KOPT-K1 (cell line): ENCODE data around the gene RECK.

Experiments used
- H3K27ac ChIP-seq: fragments of 200-600 bp; sonication (generic); 2 replicates; pipeline ENCODE4 v1.5.1; 2016; ENCODE audit warnings: antibody characterized with exemption, mild to moderate bottlenecking, low read depth, low read length; ENCODE audit not compliant: poor library complexity, severe bottlenecking
- H3K36me3 ChIP-seq: fragments of 200-600 bp; sonication (generic); 2 replicates; pipeline ENCODE4 v1.5.1; 2017; ENCODE audit warnings: antibody characterized with exemption, mild to moderate bottlenecking, low read length, moderate library complexity; ENCODE audit not compliant: insufficient read depth
- H3K9me3 ChIP-seq: fragments of 200-600 bp; sonication (generic); 2 replicates; pipeline ENCODE4 v1.5.1; 2017; ENCODE audit warnings: antibody characterized with exemption, low read length, mild to moderate bottlenecking; ENCODE audit not compliant: insufficient read depth, poor library complexity, severe bottlenecking

The RECK gene

GRCh38 chr9:36018129-36018528, 18.6 kb upstream of the RECK start:
- Histone ChIP-seq H3K9me3 (no peaks in the 10 kb centered on the region), H3K36me3 (no peaks in the 10 kb centered on the region), H3K27ac (no peak overlapping the region)

GRCh38 chr9:36018891-36019720, 17.6 kb upstream of the RECK start:
- Histone ChIP-seq H3K9me3 (no peaks in the 10 kb centered on the region), H3K36me3 (no peaks in the 10 kb centered on the region), H3K27ac (no peak overlapping the region)

- Histone ChIP-seq H3K27ac (no peak overlapping the region), H3K36me3 (no peaks in the 10 kb centered on the region), H3K9me3 (no peaks in the 10 kb centered on the region)
Measured at GRCh38 chr9:36021968-36022367, 14.7 kb upstream of the RECK start.

- H3K27ac ChIP-seq, result no peak overlapping the region
- H3K36me3 ChIP-seq, result no peaks in the 10 kb centered on the region
- H3K9me3 ChIP-seq, result no peaks in the 10 kb centered on the region
Measured at GRCh38 chr9:36023260-36024048, 13.3 kb upstream of the RECK start.

GRCh38 chr9:36025746-36026145, 11.0 kb upstream of the RECK start:
- Histone ChIP-seq H3K9me3 (no peaks in the 10 kb centered on the region), H3K36me3 (no peaks in the 10 kb centered on the region), H3K27ac (no peak overlapping the region)

- Histone ChIP-seq H3K9me3 (no peaks in the 10 kb centered on the region), H3K27ac (no peak overlapping the region)
Measured at GRCh38 chr9:36029202-36029601, 7.5 kb upstream of the RECK start.

GRCh38 chr9:36029765-36030528, 6.8 kb upstream of the RECK start:
- no peaks in the 10 kb centered on the region for H3K9me3 ChIP-seq
- no peak overlapping the region for H3K27ac ChIP-seq
- H3K36me3 ChIP-seq, result no peaks in the 10 kb centered on the region

More at GRCh38 chr9:36029202-36029601, 7.5 kb upstream of the RECK start:
- H3K36me3 ChIP-seq, result no peaks in the 10 kb centered on the region

- no peaks in the 10 kb centered on the region for H3K9me3 ChIP-seq
- H3K27ac ChIP-seq, result no peak overlapping the region
- H3K36me3 ChIP-seq, result no peaks in the 10 kb centered on the region
Measured at GRCh38 chr9:36030871-36031270, 5.8 kb upstream of the RECK start.

- Histone ChIP-seq H3K9me3 (no peaks in the 10 kb centered on the region), H3K27ac (no peak overlapping the region)
Measured at GRCh38 chr9:36031774-36032555, 4.7 kb upstream of the RECK start.

GRCh38 chr9:36033788-36034187, 2.9 kb upstream of the RECK start:
- no peak overlapping the region for H3K27ac ChIP-seq
- no peaks in the 10 kb centered on the region for H3K9me3 ChIP-seq
- H3K36me3 ChIP-seq, result no peaks in the 10 kb centered on the region

More at GRCh38 chr9:36031774-36032555, 4.7 kb upstream of the RECK start:
- H3K36me3 ChIP-seq, result no peaks in the 10 kb centered on the region

- Histone ChIP-seq H3K36me3 (no peaks in the 10 kb centered on the region), H3K9me3 (no peaks in the 10 kb centered on the region), H3K27ac (no peak overlapping the region)
Measured at GRCh38 chr9:36034234-36034633, 2.5 kb upstream of the RECK start.

GRCh38 chr9:36035006-36035405, 1.7 kb upstream of the RECK start:
- Histone ChIP-seq H3K27ac (no peak overlapping the region), H3K9me3 (no peaks in the 10 kb centered on the region), H3K36me3 (no peaks in the 10 kb centered on the region)

GRCh38 chr9:36036253-36036779, 397 bp upstream of the RECK start:
- Histone ChIP-seq H3K9me3 (no peaks in the 10 kb centered on the region), H3K27ac (peak overlapping the region; percentile 61), H3K36me3 (no peaks in the 10 kb centered on the region)

- Histone ChIP-seq H3K27ac (peak overlapping the region; percentile 61), H3K36me3 (no peaks in the 10 kb centered on the region), H3K9me3 (no peaks in the 10 kb centered on the region)
Measured at GRCh38 chr9:36037549-36038122, 923 bp downstream of the RECK start.
